Measurements from ENCODE around the gene MRPS10.

DNA sequence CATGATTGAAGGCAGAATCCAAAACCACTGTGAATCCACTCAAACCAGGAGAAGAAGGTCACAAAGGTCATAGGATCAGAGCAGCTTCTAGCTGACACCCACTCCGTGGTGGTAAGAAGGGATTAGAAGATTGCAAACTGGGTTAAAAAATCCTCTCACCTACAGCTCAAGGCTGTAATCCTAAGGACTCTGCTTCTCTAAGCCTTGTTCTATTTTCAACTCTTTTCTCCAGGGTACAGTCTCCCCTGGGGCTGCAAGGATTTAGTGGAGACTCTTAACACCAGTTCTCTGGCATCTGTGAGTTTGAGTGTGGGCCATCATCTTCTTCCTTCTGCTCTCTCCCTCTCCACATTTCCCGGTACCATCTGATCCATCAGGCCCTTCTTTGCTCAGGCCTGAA, 44.6 kb downstream of the MRPS10 start, which contains the start of gene GUCA1A:
- TF ChIP-seq GATA2 (IDR thresholded peaks at IDR 0.05; ENCODE audit: low read depth, low read length) (no peak), GATA3 (IDR thresholded peaks at IDR 0.05; ENCODE audit: low read depth, low read length) (no peak)
